Gastroesophageal sphincter (tissue), 4 donors: Measurements from ENCODE around the gene FTCD. TPM values are rescaled to one million over a fixed set of nuclear protein-coding genes. Genes with fewer than 3 reads are reported as not detected.
"Not testable (repeated sequence)": the region's sequence is repeated elsewhere in the genome, so short reads cannot be mapped to it uniquely, and the experiment has no call there.

ENCODE experiments used
- ATAC-seq: fragments of 150-250 bp; one replicate; pipeline ENCODE4 v1.9.1; 2016; ENCODE audit warnings: mild to moderate bottlenecking, moderate library complexity
- H3K27ac ChIP-seq, 4 donors: fragments of 200-600 bp; sonication (generic) in 3 of 4; 1 replicate in 3 of 4; 2 replicates in 1 of 4; pipeline ENCODE4 v1.5.1; 2016 to 2019
- H3K27me3 ChIP-seq: fragments of 200-600 bp; sonication (generic); one replicate; pipeline ENCODE4 v1.5.1; 2019
- H3K36me3 ChIP-seq, 2 donors: fragments of 200-600 bp; sonication (generic); one replicate each; pipeline ENCODE4 v1.5.1; 2019; ENCODE audit warnings: control low read depth in 1 of 2
- H3K4me1 ChIP-seq, 3 donors: fragments of 200-600 bp; sonication (generic); 1 replicate in 2 of 3; 2 replicates in 1 of 3; pipeline ENCODE4 v1.5.1; 2016 to 2019; ENCODE audit warnings: control low read depth in 2 of 3
- H3K4me3 ChIP-seq, 2 donors: fragments of 200-600 bp; sonication (generic); one replicate each; pipeline ENCODE4 v1.5.1; 2019; ENCODE audit warnings: mild to moderate bottlenecking in 1 of 2, moderate library complexity in 1 of 2
- H3K9me3 ChIP-seq, 3 donors: fragments of 200-600 bp; sonication (generic); one replicate each; pipeline ENCODE4 v1.5.1; 2017 to 2019; ENCODE audit warnings: control low read depth in 2 of 3
- EP300 ChIP-seq: sonication (generic); formaldehyde crosslinking; IDR thresholded peaks from one replicate; pipeline ENCODE4 v1.6.1; 2017; ENCODE audit warnings: antibody characterized with exemption, mild to moderate bottlenecking
- POLR2A ChIP-seq, 2 donors: fragments of 450-650 bp; IDR thresholded peaks; one replicate each; pipeline ENCODE4 v1.6.1; 2017; ENCODE audit warnings: antibody characterized with exemption in 2 of 2, mild to moderate bottlenecking in 2 of 2, moderate library complexity in 1 of 2
- POLR2AphosphoS5 ChIP-seq: sonication (generic); formaldehyde crosslinking; IDR thresholded peaks from one replicate; pipeline ENCODE4 v1.6.1; 2017; ENCODE audit warnings: antibody characterized with exemption
- WGBS, 2 donors: methylation state at CpG; one replicate each; pipeline ENCODE4 v1.1.5; 2018; ENCODE audit warnings: low coverage in 1 of 2; 5-methylcytosine and 5-hydroxymethylcytosine counted together
- total RNA-seq, 4 donors: library from RNA; depleted of rRNA; stranded (reverse); fragments of >200 nt; gene quantifications; one replicate each; pipeline ENCODE4 v1.1.0, GENCODE V29; 2016
- TF ChIP-seq, protein P1 (sequence below), 4 experiments: fragments of 200-600 bp in 2 of 4; fragments of 450-650 bp in 2 of 4; sonication (generic) in 1 of 4; IDR thresholded peaks; one replicate each; pipeline ENCODE4 v1.5.1; 2017 to 2019; ENCODE audit warnings: antibody characterized with exemption in 4 of 4, mild to moderate bottlenecking in 2 of 4, moderate library complexity in 2 of 4

The FTCD gene
- total RNA-seq, 4 donors from 2014 or later: 0.31 to 1.5 TPM; not detected in 2

DNA sequence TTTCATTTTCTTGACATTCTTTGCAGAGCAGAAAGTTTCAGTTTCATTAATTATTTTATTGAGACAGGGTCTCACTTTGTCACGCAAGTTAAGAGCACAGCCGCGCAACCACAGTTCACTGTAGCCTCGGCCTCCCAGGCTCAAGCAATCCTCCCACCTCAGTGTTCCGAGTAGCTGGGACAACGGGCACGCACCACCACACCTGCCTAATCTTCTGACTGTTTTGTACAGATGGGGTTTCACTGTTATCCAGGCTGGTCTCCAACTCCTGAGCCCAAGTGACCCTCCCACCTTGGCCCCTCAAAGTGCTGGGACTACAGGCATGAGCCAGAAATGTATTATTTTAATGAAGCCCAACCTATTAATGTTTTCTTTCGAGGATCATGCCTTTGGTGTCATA lies 31.9 kb upstream of the FTCD start:
- no peak for ATAC-seq
- Histone ChIP-seq H3K4me1 (peaks cover 0 to 42% (median 6%) of the 10 kb centered on the region in 3 donors), H3K27ac (peak overlapping the region in 1 of 4 donors; percentile 79), H3K36me3 (peaks cover 0 to 34% of the 10 kb centered on the region in 2 donors), H3K9me3 (no peaks in the 10 kb centered on the region), H3K27me3 (peaks cover 17% of the 10 kb centered on the region), H3K4me3 (no peak overlapping the region)
- TF ChIP-seq POLR2A (IDR thresholded peaks at IDR 0.05) (no peak), EP300 (no peak), POLR2AphosphoS5 (no peak)
- TF ChIP-seq, protein P1, sequence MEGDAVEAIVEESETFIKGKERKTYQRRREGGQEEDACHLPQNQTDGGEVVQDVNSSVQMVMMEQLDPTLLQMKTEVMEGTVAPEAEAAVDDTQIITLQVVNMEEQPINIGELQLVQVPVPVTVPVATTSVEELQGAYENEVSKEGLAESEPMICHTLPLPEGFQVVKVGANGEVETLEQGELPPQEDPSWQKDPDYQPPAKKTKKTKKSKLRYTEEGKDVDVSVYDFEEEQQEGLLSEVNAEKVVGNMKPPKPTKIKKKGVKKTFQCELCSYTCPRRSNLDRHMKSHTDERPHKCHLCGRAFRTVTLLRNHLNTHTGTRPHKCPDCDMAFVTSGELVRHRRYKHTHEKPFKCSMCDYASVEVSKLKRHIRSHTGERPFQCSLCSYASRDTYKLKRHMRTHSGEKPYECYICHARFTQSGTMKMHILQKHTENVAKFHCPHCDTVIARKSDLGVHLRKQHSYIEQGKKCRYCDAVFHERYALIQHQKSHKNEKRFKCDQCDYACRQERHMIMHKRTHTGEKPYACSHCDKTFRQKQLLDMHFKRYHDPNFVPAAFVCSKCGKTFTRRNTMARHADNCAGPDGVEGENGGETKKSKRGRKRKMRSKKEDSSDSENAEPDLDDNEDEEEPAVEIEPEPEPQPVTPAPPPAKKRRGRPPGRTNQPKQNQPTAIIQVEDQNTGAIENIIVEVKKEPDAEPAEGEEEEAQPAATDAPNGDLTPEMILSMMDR (IDR thresholded peaks at IDR 0.05): no peak
- 95 to 100% methylated on average over 3 to 6 of the region's 8 CpGs for WGBS, 2 donors

DNA sequence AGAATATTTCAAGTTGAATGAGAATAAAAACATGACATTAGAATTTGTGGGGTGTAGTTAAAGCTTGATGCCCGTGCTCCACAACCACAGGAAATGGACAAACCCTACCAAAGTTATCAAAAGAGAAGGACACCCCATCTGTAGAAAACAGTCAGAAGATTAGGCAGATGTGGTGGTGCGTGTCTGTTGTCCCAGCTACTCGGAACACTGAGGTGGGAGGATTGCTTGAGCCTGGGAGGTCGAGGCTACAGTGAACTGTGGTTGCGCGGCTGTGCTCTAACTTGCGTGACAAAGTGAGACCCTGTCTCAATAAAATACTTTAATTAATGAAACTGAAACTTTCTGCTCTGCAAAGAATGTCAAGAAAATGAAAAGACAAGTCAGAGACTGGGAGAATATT lies 30.3 kb upstream of the FTCD start:
- TF ChIP-seq POLR2AphosphoS5 (no peak), EP300 (no peak), POLR2A (IDR thresholded peaks at IDR 0.05) (no peak)
- TF ChIP-seq, protein P1 (IDR thresholded peaks at IDR 0.05): no peak
- Histone ChIP-seq H3K27ac (peak overlapping the region in 2 of 4 donors; percentile 6 to 91), H3K4me1 (peaks cover 0 to 31% (median 6%) of the 10 kb centered on the region in 3 donors), H3K36me3 (peaks cover 0 to 19% of the 10 kb centered on the region in 2 donors), H3K9me3 (no peaks in the 10 kb centered on the region), H3K27me3 (peaks cover 17% of the 10 kb centered on the region), H3K4me3 (no peak overlapping the region)
- WGBS, 2 donors: 80 to 81% methylated on average over 6 to 7 of the region's 7 CpGs
- ATAC-seq: no peak

DNA sequence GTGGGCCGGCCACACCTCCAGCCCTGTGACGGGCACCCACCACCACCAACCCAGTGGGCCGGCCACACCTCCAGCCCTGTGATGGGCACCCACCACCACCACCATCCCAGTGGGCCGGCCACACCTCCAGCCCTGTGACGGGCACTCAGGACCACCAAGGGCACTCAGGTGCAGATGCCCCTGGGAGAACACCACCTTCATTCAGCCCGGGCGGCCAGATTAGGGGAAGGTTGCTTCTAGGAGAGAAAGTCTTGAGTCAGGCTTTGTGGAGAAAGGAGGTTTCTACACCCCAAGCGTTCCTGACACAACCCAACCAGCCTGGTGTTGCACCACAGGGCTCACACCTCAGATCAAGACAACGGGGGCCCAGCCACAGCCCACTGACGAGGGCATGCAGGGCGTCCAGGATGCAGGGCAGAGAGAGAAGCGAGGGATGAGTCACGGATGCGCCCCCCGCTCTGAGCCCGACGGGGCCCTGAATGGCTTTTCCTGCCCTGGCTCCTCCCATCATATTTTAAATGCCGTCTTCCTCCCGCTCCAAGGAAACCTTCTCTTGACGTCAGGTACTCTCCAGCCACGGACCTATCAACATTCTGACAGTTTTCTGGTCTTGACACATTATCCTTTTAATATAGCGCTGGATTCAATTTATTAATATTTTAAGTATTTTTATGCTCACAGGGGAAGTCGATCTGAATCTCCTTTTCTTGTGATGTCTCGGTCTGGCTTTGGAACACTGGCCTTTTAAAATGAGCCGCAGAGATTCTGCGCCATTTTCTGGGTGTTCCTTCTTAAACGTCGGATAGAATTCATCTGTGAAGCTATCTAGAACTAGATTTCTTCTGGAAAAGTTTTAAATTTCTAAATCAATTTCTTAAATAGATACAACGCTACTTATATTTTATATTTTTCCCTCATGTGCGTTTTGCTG lies 29.5 kb upstream of the FTCD start:
- peaks cover 0 to 23% (median 6%) of the 10 kb centered on the region in 3 donors for H3K4me1 ChIP-seq
- peak overlapping the region; percentile 6 to 91 (median 72) for H3K27ac ChIP-seq
- H3K4me3 ChIP-seq: peak overlapping the region; percentile 23 to 40
- peak; percentile 75 for ATAC-seq
- H3K9me3 ChIP-seq: no peaks in the 10 kb centered on the region
- H3K27me3 ChIP-seq: peaks cover 17% of the 10 kb centered on the region
- WGBS, 2 donors: 8 to 47% methylated on average over 18 to 21 of the region's 30 CpGs
- H3K36me3 ChIP-seq: peaks cover 0 to 11% of the 10 kb centered on the region in 2 donors
- TF ChIP-seq POLR2AphosphoS5: no peak
- TF ChIP-seq, protein P1 (IDR thresholded peaks at IDR 0.05): no peak
- TF ChIP-seq EP300: no peak
- TF ChIP-seq POLR2A (IDR thresholded peaks at IDR 0.05): no peak

DNA sequence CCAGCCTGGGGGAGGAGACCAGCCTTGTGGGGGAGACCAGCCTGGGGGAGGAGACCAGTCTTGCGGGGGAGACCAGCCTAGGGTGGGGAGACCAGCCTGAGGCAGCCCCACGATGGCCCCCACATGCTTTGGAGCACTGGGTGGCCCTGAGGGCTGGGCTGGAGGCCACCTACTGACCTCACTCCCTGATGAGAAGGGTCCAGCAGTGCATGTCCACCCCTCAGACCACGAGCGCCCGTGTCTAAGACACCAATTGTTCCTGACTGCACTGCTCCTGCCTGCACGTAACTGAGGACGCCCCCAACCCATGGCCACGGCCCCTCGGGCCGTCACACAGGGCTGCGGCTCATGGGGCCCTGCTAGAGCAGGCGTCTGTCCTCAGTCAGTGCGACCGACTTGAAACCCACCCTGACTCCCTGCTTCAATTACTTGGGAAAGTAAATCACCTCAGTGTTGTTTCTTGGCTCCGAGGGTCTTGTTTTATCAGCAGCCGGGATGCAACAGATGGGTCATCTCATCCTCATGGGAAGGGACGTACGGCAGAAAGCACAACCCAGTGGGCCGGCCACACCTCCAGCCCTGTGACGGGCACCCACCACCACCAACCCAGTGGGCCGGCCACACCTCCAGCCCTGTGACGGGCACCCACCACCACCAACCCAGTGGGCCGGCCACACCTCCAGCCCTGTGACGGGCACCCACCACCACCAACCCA lies 28.7 kb upstream of the FTCD start, which contains the start of gene SPATC1L:
Gene SPATC1L, minus strand, starts transcription at position 550 of the 715 bp plus-strand sequence. CDS start 1,643 bp downstream, outside the sequence.
- Histone ChIP-seq H3K4me1 (peaks cover 0 to 14% (median 3%) of the 10 kb centered on the region in 3 donors), H3K27me3 (peaks cover 17% of the 10 kb centered on the region), H3K4me3 (peak within 1 kb of the TSS; percentile 34 to 40), H3K36me3 (peaks cover 0 to 2% of the 10 kb centered on the region in 2 donors), H3K9me3 (no peaks in the 10 kb centered on the region), H3K27ac (peak within 1 kb of the TSS; percentile 6 to 91 (median 72))
- WGBS, 2 donors: 4 to 23% methylated on average over 5 to 8 of the region's 24 CpGs
- ATAC-seq: peak; percentile 70
- TF ChIP-seq, protein P1 (IDR thresholded peaks at IDR 0.05): no peak
- TF ChIP-seq EP300 (no peak), POLR2AphosphoS5 (no peak), POLR2A (IDR thresholded peaks at IDR 0.05) (no peak)

DNA sequence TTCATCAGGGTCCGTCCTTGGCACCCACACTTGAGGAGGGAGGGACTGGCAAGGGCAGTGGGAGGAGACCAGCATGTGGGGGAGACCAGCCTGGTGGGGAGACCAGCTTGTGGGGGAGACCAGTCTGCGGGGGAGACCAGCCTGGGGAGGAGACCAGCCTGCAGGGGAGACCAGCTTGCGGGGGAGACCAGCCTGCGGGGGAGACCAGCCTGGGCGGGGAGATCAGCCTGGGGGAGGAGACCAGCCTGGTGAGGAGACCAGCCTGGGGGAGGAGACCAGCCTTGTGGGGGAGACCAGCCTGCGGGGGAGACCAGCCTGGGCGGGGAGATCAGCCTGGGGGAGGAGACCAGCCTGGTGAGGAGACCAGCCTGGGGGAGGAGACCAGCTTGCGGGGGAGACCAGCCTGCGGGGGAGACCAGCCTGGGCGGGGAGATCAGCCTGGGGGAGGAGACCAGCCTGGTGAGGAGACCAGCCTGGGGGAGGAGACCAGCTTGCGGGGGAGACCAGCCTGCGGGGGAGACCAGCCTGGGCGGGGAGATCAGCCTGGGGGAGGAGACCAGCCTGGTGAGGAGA lies 28.0 kb upstream of the FTCD start:
- H3K4me1 ChIP-seq, H3K9me3 ChIP-seq, ATAC-seq, H3K4me3 ChIP-seq, H3K36me3 ChIP-seq: not testable (repeated sequence)
- Histone ChIP-seq H3K27me3 (peaks cover 17% of the 10 kb centered on the region), H3K27ac (peak overlapping the region in 2 of 4 donors; percentile 41 to 78)
- WGBS, 2 donors: no CpG with 5 or more reads among the region's 13 CpGs
